Muscle layer of colon (tissue), 2 donors: ENCODE measurements around the gene PPP1R16B.
"Not testable (repeated sequence)": the region's sequence is repeated elsewhere in the genome, so short reads cannot be mapped to it uniquely, and the experiment has no call there.

Source experiments
- H3K27ac ChIP-seq: one replicate; pipeline ENCODE4 v1.7.0; 2013; ENCODE audit warnings: low read depth, mild to moderate bottlenecking, low read length, moderate library complexity
- H3K27me3 ChIP-seq, 2 donors: one replicate each; pipeline ENCODE4 v1.7.0; 2013; ENCODE audit warnings: low read length in 2 of 2, mild to moderate bottlenecking in 2 of 2; ENCODE audit not compliant: insufficient read depth in 2 of 2, control insufficient read depth in 1 of 2
- H3K36me3 ChIP-seq: one replicate; pipeline ENCODE4 v1.7.0; 2013; ENCODE audit warnings: mild to moderate bottlenecking, low read length; ENCODE audit not compliant: insufficient read depth
- H3K4me1 ChIP-seq: one replicate; pipeline ENCODE4 v1.7.0; 2013; ENCODE audit warnings: mild to moderate bottlenecking, low read length; ENCODE audit not compliant: insufficient read depth
- H3K4me3 ChIP-seq, 2 donors: one replicate each; pipeline ENCODE4 v1.7.0; 2013; ENCODE audit warnings: low read length in 2 of 2, low read depth in 1 of 2, mild to moderate bottlenecking in 1 of 2, moderate library complexity in 1 of 2
- H3K9ac ChIP-seq: one replicate; pipeline ENCODE4 v1.7.0; 2013; ENCODE audit warnings: low read length
- H3K9me3 ChIP-seq: one replicate; pipeline ENCODE4 v1.7.0; 2013; ENCODE audit warnings: mild to moderate bottlenecking, low read length
- donor health status: abdominal sarcoma.
- donor health status: Adenocarcinoma of cecum.

The PPP1R16B gene

DNA sequence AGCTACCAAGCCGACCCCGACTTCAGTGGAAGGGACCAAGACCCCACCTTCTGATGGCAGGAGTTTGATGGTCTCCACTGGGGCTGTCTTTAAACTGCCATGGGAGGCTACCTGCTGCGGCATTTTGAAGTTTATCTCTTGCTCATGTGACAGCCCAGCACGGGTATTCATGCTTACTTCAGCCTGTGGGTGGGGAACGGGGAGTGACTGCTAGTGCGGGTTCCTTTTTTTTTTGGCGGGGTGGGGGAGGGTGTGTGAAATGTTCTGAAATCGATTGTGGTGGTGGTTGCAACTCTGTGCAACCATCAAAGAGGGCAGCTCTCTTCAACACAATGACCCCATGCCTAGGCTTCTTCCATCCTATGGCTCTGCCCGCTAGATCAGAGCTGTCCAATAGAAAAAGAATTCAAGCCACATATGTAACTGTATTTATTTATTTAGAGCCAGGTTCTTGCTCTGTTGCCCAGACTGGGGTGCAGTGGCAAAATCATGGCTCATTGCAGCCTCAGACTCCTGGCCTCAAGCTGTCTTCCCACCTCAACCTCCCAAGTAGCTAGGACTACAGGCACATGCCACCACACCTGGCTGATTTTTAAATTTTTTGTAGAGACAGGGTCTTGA, 53.7 kb downstream of the PPP1R16B start:
- H3K27me3 ChIP-seq = no peaks in the 10 kb centered on the region
- no peaks in the 10 kb centered on the region for H3K4me1 ChIP-seq
- H3K9ac ChIP-seq = no peak overlapping the region
- H3K36me3 ChIP-seq = no peaks in the 10 kb centered on the region
- H3K9me3 ChIP-seq = no peaks in the 10 kb centered on the region
- no peak overlapping the region for H3K4me3 ChIP-seq
- H3K27ac ChIP-seq = no peak overlapping the region

GRCh38 chr20:38859857-38860256, 54.4 kb downstream of the PPP1R16B start:
- not testable (repeated sequence) for H3K4me1 ChIP-seq, H3K27ac ChIP-seq, H3K27me3 ChIP-seq, H3K4me3 ChIP-seq, H3K9ac ChIP-seq, H3K9me3 ChIP-seq, H3K36me3 ChIP-seq

GRCh38 chr20:38861071-38861401, 55.5 kb downstream of the PPP1R16B start:
- no peaks in the 10 kb centered on the region for H3K4me1 ChIP-seq
- no peak overlapping the region for H3K27ac ChIP-seq
- no peak overlapping the region for H3K9ac ChIP-seq
- no peaks in the 10 kb centered on the region for H3K27me3 ChIP-seq
- no peaks in the 10 kb centered on the region for H3K9me3 ChIP-seq
- H3K36me3 ChIP-seq = no peaks in the 10 kb centered on the region
- no peak overlapping the region for H3K4me3 ChIP-seq

- Histone ChIP-seq H3K4me1 (no peaks in the 10 kb centered on the region), H3K27me3 (no peaks in the 10 kb centered on the region)
Measured at GRCh38 chr20:38862226-38862625, 56.7 kb downstream of the PPP1R16B start.

DNA sequence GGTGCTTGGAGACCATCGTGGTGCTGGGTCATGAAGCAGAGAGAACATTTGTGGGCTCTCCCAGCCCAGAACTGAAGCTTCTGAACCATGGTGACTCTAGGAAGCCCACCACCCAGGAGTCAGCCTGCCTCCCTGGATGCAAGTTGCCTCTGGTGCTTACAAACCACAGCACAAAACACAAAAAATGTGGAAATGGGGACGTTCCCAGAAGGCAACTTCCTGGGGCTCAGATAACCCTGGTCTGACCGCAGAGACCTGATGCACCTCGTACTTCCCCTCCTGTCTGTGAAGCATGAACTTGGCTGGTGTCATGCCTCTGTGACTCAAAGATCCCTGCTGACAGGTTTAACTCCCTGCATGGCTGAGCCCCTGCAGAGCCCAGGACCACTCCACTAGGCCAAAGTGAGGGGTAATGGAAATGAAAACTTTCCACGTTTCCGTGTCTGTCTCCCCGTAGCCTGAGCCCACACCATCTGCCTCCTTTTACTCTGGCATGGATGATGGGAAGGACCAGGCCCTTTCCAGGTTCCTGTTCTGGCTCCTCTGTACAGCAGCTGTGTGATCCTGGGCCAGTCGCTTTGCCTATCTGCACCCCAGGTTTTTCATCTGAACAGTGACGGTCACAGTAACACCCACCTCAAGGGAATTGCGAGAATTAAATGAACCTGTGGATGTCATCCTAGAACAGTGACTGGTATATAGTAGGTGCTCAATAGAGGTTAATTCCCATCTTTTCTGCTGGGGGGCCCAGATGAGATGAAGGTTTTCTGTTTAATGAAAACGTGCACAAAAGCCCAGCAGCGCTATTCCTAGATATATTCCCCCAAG, 57.7 kb downstream of the PPP1R16B start:
- Histone ChIP-seq H3K36me3 (no peaks in the 10 kb centered on the region), H3K27me3 (no peaks in the 10 kb centered on the region), H3K4me1 (no peaks in the 10 kb centered on the region), H3K9me3 (no peaks in the 10 kb centered on the region), H3K9ac (no peak overlapping the region), H3K27ac (no peak overlapping the region), H3K4me3 (no peak overlapping the region)

More at GRCh38 chr20:38862226-38862625, 56.7 kb downstream of the PPP1R16B start:
- H3K4me3 ChIP-seq = no peak overlapping the region
- H3K27ac ChIP-seq = no peak overlapping the region
- H3K9me3 ChIP-seq = no peaks in the 10 kb centered on the region
- no peak overlapping the region for H3K9ac ChIP-seq
- no peaks in the 10 kb centered on the region for H3K36me3 ChIP-seq

DNA sequence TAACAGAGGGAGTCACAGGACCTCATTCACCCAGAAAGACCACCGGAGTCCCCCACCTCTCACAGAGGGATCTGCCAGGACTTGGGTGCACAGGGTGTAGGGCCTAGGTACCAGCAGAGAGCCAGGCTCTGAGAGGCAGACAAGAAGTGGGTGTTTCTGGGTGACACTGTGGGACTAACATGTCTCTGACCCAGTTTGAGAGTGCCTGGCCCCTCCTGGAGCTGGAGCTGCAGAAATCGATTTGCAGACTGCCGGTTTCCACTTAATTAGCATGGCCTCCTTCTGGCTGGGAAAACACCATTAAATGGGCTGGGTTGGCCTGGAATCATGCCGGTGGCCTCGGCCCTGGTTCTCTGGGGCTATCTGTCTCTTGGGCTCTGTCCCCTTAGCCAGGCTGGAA, 59.2 kb downstream of the PPP1R16B start:
- Histone ChIP-seq H3K9me3 (no peaks in the 10 kb centered on the region), H3K4me3 (no peak overlapping the region), H3K27me3 (no peaks in the 10 kb centered on the region), H3K27ac (no peak overlapping the region), H3K4me1 (no peaks in the 10 kb centered on the region), H3K36me3 (no peaks in the 10 kb centered on the region), H3K9ac (no peak overlapping the region)

- Histone ChIP-seq H3K36me3 (no peaks in the 10 kb centered on the region), H3K27me3 (no peaks in the 10 kb centered on the region), H3K27ac (no peak overlapping the region), H3K9me3 (no peaks in the 10 kb centered on the region), H3K4me3 (no peak overlapping the region), H3K4me1 (no peaks in the 10 kb centered on the region), H3K9ac (no peak overlapping the region)
Measured at GRCh38 chr20:38866265-38867061, 61.0 kb downstream of the PPP1R16B start.

DNA sequence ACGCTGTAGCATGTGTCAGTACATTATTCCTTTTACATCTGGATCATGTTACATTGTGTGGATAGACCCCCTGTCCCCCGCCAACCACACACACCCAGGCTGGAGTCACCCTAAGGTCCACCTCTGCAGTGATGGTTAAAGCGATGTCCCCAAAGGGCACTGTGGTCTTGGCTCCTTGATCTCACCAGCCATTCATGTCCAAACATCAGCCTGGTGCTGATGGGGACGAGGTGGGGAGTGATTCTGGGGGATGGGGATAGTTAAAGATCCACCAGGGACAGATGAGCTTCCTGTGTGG, 61.5 kb downstream of the PPP1R16B start:
- Histone ChIP-seq H3K9me3 (no peaks in the 10 kb centered on the region), H3K36me3 (no peaks in the 10 kb centered on the region), H3K4me1 (no peaks in the 10 kb centered on the region), H3K9ac (no peak overlapping the region), H3K27me3 (no peaks in the 10 kb centered on the region), H3K4me3 (no peak overlapping the region), H3K27ac (no peak overlapping the region)

GRCh38 chr20:38870733-38871559, 65.4 kb downstream of the PPP1R16B start:
- no peaks in the 10 kb centered on the region for H3K4me1 ChIP-seq
- H3K4me3 ChIP-seq = no peak overlapping the region
- no peaks in the 10 kb centered on the region for H3K27me3 ChIP-seq
- H3K9ac ChIP-seq = no peak overlapping the region
- H3K36me3 ChIP-seq = no peaks in the 10 kb centered on the region
- no peaks in the 10 kb centered on the region for H3K9me3 ChIP-seq
- no peak overlapping the region for H3K27ac ChIP-seq

- Histone ChIP-seq H3K9me3 (no peaks in the 10 kb centered on the region), H3K4me1 (no peaks in the 10 kb centered on the region), H3K27ac (no peak overlapping the region), H3K36me3 (no peaks in the 10 kb centered on the region), H3K27me3 (no peaks in the 10 kb centered on the region), H3K9ac (no peak overlapping the region), H3K4me3 (no peak overlapping the region)
Measured at GRCh38 chr20:38871560-38871953, 66.1 kb downstream of the PPP1R16B start.

DNA sequence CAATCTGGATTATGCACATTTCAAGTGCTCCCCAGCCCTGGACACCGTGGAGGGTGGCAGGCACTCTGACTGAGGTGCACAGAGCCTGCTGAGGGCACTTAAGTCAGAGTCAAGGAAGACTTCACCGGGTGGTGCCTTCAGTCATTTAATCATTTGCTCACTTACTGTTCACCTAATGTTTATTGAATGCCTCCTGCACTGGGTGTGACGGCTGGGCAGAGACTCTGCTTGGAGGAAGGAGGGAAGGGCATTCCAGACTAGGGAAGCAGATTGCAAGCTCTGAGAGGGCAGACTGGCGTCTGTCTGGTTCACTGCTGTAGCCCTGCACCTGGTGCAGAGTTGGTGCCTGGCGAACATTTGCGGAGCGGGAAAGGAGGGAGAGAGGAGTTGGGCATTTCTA, 66.5 kb downstream of the PPP1R16B start:
- Histone ChIP-seq H3K9me3 (no peaks in the 10 kb centered on the region), H3K36me3 (no peaks in the 10 kb centered on the region), H3K27ac (no peak overlapping the region), H3K4me3 (no peak overlapping the region), H3K4me1 (no peaks in the 10 kb centered on the region), H3K27me3 (no peaks in the 10 kb centered on the region), H3K9ac (no peak overlapping the region)
